ENCODE results near the gene EPG5.
"Not testable (repeated sequence)": the region's sequence is repeated elsewhere in the genome, so short reads cannot be mapped to it uniquely, and the experiment has no call there.

EPG5 gene

DNA sequence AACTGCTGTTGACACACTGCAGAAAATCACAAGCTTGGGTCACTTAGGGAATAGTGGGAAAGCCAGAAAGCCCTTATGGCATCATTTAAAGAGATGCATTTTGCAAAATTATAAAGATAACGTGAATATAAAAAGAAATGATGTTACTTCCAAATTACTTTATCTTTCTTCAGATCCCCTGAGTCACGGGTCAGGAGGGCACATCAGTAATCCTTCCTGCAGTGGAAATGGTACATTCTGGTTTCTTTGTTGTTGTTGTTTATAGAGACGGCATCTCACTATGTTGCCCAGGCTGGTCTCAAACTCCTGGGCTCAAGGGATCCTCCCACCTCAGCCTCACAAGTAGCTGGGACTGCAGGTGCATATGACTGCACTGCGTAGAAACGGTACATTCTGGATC lies 9.8 kb upstream of the EPG5 start:
- DNase-seq = no peak

DNA sequence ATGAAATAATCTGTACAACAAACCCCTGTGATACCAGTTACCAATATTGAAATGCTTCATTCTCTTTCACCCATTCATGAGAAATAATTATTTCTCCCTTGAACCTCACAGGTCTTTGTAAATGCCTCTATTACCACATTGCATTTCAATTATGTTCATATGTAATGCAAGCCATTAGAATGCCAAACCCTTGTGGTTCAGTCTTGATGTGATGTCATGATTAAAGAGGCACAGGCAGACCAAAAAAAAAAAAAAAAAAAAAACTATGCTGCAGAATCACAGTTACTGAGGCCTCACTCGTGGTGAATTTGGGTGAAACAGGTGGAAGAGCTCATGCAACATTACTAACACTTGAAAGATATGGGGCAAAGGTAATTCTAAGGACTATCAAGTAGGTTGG lies 9.4 kb upstream of the EPG5 start:
- no peak for DNase-seq

DNA sequence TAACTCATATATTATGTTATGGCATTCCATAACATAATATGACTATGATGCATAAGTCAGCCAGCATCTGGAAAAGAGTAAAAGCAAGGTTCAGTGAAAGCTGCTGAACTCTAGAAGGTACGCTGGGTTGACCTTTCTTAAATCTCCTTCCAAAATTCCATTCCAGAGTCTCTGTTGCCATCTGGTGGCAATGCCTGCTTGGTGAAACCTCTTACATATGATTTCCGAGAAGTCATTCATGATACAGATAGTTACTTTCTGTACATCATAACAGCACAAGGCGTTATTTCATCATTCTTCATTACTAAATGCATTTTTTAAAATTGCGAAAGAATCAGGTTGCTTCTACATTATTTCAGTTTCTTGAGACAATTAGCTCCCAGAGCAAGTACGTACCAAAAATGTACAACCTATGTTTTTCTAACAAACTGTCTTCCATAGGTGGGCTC lies 7.0 kb upstream of the EPG5 start:
- DNase-seq = peak; percentile 92

DNA sequence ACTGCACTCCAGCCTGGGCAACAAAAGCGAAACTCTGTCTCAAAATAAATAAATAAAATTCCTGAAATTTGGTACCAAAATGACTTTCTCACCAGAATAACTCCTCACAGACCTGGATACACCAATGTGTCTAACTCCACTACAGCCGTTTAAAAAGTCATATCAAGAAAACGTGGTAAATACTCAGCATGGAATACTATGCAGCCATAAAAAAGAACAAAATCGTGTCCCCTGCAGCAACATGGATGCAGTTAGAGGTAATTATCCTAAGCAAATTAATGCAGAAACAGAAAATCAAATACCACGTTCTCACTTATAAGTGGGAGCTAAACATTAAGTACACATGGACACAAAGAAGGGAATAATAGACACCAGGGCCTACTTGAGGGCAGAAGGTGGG lies 2.2 kb downstream of the EPG5 start:
- not testable (repeated sequence) for DNase-seq

DNA sequence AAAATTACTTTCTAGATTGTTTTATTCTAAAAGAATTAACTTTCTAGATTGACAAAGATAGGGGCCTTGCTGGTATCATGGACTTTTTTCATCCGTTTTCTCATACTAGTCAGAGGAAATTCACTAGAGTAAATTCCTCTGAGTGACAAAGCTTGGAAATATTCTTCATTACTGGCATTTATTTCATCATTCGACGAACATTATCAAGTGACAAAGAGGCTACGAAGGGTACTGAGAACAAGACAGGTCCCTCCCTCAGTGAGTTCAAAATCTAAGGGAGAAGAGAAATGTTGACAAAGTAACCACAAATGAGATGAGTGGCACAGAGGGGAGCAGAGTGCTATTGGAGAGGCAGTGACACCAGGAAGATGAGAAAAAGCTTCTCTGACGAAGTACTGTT lies 4.3 kb downstream of the EPG5 start:
- no peak for DNase-seq

DNA sequence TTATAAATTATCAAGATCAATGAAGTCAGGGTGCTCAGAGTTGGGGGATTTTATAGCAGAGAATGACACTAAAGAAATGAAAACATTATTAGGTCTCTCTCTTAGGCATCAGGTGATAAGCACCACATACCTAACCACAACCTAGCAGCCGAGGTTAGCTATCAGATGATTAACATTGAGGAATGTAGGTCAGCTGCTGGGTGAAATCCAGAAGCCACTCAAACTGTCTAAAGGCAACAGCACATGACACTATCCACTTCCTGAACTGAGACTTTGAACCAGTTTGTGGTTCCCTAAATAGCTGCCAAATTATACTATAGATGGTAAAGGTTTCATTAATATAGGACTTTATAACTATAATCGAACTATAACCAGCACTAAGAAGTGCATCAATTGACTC lies 4.7 kb downstream of the EPG5 start:
- peak; percentile 74 for DNase-seq

DNA sequence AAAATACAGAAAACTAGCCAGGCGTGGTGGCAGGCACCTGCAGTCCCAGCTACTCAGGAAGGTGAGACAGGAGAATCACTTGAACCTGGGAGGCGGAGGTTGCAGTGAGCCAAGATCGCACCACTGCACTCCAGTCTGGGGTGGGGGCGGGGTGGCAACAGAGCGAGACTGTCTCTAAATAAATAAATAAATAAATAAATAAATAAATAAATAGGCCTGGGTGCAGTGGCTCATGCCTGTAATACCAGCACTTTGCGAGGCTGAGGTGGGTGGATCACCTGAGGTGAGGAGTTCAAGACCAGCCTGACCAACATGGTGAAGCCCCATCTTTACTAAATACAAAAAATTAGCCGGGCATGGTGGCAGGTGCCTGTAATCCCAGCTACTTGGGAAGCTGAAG lies 7.6 kb downstream of the EPG5 start:
- DNase-seq = not testable (repeated sequence)

DNA sequence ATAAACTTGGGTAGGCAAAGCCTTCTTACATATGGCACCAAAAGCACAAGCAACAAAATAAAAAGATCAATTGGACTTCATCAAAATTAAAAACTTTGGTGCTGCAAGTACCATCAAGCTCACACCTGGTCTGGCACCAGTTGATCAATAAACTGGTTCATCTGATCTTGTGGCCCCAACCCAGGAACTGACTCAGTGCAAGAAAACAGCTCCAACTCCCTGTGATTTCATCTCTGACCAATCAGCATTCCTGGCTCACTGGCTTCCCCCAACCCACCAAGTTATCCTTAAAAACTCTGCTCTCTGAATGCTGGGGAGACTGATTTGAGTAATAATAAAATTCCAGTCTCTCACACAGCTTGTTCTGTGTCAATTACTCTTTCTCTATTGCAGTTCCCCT lies 8.4 kb downstream of the EPG5 start:
- no peak for DNase-seq

DNA sequence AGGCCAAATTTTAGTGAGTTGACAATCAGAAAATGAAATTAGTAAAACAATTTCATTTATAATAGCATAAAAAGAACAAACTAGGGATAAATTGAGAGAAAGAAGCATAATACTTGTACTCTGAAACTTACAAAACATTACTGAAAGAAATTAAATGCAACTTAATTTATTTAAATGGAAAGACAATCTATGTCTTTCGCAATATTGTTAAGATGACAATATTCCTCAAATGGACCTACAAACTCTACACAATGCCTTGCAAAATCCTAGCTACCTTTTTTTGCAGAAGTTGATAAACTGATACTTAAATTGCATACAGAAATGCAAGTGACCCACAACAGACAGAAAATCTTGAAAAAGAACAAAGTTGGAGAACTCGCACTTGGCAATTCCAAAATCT lies 9.1 kb downstream of the EPG5 start:
- DNase-seq = no peak

DNA sequence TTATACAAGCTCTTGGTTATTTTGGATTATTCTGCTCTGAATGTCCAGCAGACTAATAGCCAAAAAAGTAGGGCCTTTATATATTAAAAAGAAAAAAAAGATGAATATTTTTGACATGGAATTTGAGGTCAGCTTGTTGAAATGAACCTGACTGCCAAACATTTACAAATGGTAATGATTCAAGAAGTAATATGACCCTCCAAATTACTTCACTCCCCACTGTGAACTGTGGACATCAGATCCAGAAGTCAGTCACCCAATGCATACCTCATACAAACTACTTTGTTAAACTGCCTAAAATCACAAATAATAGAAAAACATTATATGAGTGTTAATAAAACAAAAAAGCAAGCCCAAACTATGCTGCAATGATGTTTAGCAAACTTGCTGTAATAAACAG lies 10.0 kb downstream of the EPG5 start:
- no peak for DNase-seq

DNA sequence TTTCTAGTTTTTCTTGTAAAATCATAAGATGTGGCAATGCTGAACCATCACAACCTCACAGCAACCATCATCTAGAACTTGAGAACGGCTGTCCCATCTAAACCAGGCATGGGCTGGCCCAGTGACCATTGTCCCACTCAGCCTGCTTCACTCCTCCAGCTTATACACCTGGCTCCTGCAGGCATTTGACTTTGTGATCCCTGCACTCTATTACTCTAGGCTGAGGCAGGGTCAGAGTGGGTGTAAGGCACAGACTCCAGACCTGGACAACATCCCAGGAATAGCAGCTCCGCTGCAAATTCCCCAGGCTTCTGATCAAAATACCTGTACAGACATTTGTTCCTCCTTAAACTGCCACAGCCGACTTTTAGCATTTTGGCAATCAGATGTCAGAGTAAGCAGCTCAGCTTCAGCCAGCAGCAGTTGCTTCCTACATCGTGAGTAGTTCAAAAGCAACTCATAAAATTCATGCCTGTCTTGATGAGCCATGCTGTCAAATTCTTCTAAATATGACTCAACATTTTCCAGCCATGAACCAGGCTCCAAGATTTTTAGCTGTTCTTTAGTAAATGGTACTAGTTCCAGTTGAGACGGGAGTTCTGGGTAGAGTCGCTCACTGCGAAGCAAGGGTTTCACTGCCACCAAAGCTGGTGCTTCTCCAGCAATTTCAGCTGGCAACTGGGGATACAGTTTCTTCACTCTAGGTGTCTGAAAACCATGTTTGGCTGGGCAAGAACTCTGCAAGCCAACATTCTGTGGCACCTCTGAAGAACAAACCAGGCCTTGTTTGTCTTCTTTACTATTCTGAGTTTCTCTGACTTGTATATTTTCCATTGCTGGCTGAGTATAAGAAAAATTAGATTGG lies 12.8 kb downstream of the EPG5 start:
- DNase-seq = no peak

DNA sequence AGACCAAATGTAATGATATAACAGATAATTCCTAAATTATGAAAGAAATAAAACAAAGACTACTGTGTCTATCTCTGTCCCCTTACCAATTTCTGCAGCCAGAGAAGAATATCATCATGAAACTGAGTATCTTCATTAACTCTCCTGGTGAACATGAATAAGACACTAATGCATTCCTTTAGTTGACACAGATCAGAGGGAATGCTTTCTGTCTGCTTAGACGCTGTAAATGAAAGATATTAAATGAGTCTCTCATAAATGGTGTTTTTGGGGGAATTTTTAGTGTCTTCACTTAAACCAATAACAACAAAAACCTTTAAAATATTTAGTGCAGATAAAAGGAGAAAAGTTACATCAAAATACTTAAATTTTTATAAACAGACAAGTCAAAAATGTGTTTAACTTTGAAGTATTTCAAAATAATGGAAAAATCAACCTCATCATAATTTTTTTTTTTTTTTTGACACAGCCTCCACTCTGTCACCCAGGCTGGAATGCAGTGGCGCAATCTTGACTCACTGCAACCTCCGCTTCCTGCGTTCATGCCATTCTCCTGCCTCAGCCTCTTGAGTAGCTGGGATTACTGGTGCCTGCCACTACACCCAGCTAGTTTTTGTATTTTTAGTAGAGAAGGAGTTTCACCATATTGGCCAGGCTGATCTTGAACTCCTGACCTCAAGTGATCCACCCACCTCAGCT lies 16.0 kb downstream of the EPG5 start:
- DNase-seq = no peak

DNA sequence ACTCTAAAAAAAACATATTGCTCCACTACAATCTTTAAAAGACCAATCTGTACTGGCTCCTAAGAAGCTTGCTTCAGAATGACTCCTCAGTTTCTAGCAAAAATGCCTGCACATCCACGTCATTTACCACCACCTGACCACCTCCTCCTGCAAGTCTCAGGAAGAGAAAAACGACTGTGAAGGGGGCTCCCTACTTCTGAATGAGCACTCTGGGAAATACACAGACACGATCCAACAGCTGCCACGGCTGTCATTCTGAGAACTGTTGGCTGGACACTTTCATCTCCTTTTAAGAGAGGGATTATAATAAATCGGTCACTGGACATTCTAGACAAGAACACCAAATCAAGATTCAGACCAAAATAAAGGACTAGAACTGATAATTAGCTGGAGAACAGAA lies 21.5 kb downstream of the EPG5 start:
- DNase-seq = no peak

DNA sequence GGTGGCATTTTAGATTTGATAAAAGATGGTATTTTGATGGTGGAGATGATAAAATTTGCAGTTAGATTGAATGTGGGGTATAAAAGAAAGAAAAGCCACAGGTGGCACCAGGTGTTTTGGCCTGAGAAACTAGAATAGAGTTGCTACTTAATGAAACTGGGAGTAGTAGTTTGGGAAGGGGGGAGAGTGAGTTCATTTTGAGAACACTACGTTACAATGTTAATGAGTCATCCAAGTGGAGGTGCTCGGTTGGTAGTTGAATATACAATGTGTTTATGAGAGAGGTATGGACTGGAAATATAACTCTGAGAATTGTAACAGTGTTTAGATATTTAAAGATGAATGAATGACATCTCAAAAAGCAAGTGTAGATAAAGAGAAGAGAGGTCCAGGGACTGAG lies 26.4 kb downstream of the EPG5 start:
- DNase-seq = no peak

DNA sequence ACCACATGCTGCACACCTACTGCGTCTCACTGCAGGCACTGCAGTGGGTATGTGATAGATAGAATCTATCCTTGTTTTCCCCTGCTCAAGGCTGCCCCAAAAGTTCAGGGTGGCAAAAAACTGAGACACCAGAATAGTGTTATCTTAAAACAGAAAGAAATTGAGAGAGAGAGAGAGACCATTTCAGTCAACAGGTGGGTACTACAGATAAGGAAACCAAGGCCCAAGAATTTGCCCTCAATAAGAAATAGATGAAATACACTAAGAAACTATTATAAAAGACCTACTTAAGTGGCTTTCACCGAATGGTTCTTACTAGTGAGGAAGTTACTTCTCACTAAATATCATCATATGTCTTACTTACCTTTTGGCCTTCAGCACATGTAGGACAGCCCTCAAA lies 27.9 kb downstream of the EPG5 start:
- DNase-seq = no peak

DNA sequence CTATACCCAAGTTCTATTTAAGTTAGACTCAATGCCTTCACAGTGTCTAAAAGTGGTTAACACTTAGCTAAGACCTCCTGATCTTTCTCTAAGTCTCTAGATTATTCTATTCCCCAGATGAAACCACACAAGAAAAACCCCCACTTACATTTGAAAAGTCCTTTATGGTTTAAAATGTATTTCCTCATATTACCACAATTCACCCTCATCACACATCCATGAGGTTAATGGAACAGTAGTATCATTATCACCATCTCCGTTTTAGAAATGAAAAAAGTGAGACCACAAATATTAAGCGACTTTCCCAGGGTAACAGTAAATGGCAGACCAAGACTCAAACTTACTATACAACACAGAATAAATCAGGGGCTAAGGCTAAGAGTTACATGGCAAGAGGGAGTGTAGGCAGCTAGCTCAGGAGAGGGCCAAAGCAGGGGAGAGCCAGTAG lies 28.6 kb downstream of the EPG5 start:
- DNase-seq = no peak

DNA sequence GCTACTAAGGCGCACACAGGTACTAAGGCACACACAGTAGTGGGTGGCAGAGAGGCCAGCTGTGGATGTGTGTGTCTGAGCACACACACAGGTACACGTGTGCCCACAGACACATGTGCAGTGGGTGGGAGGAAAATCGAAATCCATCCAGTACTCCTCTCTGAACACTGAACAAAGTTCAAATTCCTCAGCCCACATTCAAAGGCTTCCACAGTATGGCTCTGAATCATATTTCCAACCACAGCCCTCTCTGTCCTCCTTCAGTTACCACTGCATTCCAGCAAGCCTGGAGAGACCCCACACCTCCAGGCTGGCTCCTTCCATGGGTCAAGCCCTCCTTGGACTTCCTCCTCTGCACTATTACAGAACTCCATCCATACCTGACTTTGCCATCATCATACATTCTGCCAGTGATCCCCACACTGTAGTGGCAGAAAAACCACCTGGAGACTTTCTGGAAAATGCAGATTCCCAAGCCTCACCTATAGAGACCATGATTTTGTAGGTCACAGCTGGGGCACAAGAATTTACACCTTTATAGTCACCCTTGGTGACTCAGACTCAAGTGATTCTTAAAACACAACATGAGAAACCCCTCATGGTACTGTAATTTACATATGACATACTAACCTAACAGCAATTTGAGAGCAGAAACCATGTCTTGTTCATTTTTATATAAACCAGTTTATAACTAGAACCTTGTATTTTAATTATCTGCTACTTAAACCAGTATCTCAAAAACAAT lies 31.4 kb downstream of the EPG5 start:
- no peak for DNase-seq

DNA sequence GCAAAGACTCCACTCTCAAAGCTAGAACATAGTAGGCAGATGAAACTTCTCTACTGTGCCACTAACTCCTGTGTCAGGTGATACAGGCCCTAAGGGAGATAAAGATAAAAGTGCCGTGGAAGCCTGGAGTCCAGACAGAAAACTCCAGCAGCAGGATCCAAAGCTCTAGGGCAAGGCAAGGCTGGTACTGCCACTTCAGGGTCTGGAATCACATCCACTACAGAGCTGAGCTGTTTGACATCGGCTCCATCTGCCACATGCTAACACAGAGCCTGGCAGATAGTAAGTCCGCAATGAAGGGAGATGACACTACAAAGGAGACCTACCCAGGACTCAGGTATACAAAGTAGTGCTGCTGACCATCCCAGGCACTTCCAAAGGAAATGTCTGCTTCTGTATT lies 34.4 kb downstream of the EPG5 start:
- DNase-seq = no peak

DNA sequence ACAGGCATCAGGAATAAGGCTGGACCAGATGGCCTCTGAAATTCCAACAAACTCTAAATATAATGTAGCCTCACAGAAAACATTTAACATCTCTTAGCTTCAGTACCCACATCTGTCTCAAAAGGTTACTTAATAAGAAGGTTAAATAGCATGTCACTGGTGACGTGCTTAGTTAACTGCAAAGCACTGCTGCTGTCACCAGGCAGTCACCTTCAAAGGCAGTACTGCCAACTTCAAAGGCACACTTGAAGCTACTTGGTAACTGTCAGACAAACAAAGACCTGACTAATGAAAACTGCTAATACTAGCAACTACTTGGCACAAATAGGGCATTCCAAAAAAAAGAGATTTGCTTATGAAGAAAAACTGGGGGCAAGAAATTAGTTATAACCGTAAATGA lies 36.2 kb downstream of the EPG5 start:
- no peak for DNase-seq

DNA sequence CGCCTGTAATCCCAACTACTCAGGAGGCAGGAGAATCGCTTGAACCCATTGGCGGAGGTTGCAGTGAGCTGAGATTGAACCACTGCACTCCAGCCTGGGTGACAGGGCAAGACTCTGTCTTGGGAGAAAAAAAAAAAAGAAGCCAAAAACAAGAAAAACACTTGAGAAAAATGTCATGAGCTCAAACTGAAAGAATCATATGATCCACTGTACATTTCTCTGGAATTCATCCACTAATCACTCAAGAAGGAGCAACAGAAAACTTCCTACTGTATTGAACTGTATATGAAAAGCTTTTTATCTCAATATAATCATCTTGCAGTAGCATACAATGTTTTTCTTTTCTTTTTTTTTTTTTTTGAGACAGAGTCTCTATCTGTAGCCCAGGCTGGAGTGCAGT lies 40.4 kb downstream of the EPG5 start:
- no peak for DNase-seq

DNA sequence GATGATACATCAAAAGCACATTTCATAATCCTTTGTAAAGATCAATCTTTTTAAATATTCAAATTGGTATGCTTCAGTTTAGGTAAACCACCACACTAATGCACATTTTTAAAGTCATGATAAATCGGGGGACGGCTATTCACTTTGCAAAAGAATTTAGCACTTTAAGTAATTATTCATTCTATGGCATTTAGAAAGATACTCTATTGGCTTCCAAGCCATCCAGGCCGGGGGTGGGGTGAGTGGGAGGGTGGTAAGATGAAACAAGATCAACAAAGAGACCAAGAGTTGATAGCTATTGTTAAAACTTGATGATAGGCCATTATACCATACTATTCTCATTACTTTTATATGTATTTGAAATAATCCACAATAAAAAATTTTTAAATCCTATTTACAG lies 41.0 kb downstream of the EPG5 start:
- no peak for DNase-seq

DNA sequence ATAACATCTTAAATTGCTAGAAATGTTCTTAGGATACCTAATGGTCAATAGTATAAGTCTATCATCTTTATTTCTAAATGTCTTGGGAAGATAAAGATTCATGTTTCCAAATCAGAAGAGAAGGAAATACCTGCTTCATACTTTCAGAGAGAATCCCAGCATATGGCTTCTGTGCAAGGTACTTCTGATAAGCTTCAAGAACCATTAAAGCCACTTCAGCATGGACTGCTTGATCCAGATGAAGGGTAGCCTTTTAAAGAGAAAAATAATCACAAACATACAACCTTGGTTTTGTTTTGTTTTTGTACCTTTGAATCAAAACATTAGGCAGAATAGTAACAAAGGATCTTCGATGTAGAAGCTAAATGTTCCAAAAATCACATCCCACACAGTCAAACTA lies 44.0 kb downstream of the EPG5 start:
- DNase-seq = no peak

DNA sequence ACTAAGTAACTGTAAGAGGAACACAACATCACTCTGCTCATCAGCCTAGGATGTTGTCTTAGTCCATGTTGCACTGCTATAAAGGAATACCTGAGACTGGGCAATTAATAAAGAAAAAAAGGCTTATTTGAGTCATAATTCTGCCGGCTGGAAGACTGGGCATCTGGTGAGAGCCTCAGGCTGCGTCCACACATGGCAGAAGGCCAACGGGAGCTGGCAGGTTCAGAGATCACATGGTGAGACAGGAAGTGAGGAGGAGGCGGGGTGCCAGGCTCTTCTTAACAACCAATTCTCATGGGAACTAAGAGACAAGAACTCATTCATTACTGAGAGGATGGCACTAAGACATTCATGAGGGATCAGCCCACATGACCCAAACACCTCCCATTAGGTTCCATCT lies 46.8 kb downstream of the EPG5 start:
- DNase-seq = no peak

DNA sequence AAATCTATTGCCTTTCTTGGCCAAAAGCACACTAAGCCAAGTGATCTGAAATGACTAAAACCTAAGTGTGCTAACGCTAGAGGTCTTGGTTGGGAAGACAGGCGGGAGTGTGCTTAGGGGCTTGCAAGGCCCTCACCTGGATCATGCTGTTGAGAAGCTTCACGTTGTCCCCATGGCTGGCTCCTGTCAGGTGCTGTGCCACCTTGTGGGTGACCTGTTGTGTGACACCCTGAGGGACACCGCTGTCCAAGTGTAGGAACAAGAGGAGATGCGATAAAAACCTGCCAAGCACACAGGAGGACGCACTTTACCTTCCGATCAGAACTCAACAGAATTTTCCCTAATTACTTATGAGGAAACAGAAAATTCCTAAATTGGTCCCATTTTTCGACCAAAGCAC lies 50.8 kb downstream of the EPG5 start:
- DNase-seq = no peak

Measured in GF-D8 (cell line).